Peyer's patch (tissue), 4 donors: ENCODE measurements around the gene PTTG1IP. TPM values are rescaled to one million over a fixed set of nuclear protein-coding genes. Genes with fewer than 3 reads are reported as not detected.
A peak's percentile ranks its signal among the peaks of the same experiment; 100 is the strongest.

Experiments
- DNase-seq, 3 donors: peaks; one replicate each; pipeline ENCODE4 v3.0.0-alpha.2; 2017 to 2019
- H3K27ac ChIP-seq, 4 donors: fragments of 200-600 bp; sonication (generic); one replicate each; pipeline ENCODE4 v1.5.1; 2016 to 2019
- H3K27me3 ChIP-seq, 2 donors: fragments of 200-600 bp; sonication (generic); one replicate each; pipeline ENCODE4 v1.5.1; 2019
- H3K36me3 ChIP-seq, 3 donors: fragments of 200-600 bp; sonication (generic); one replicate each; pipeline ENCODE4 v1.5.1; 2016 to 2019
- H3K4me1 ChIP-seq, 4 donors: fragments of 200-600 bp; sonication (generic); one replicate each; pipeline ENCODE4 v1.5.1; 2016 to 2019
- H3K4me3 ChIP-seq, 4 donors: fragments of 200-600 bp; sonication (generic); 1 replicate in 3 of 4; 2 replicates in 1 of 4; pipeline ENCODE4 v1.5.1; 2016 to 2019; ENCODE audit warnings: mild to moderate bottlenecking in 1 of 4
- H3K9me3 ChIP-seq, 4 donors: fragments of 200-600 bp; sonication (generic); one replicate each; pipeline ENCODE4 v1.5.1; 2016 to 2019; ENCODE audit warnings: mild to moderate bottlenecking in 1 of 4
- CTCF ChIP-seq, 6 experiments: fragments of 450-650 bp in 4 of 6; fragments of 200-600 bp in 2 of 6; sonication (generic) in 1 of 6; IDR thresholded peaks; one replicate each; pipeline ENCODE4 v1.5.1; 2017 to 2019; ENCODE audit warnings: antibody characterized with exemption in 6 of 6, mild to moderate bottlenecking in 3 of 6, moderate library complexity in 1 of 6
- POLR2A ChIP-seq, 2 donors: fragments of 450-650 bp; IDR thresholded peaks; one replicate each; pipeline ENCODE4 v1.5.1; 2017; ENCODE audit warnings: antibody characterized with exemption in 2 of 2, mild to moderate bottlenecking in 2 of 2, moderate library complexity in 2 of 2
- total RNA-seq, 4 donors: library from RNA; depleted of rRNA; stranded (reverse); fragments of >200 nt; gene quantifications; one replicate each; pipeline ENCODE4 v1.1.0, GENCODE V29; 2016

PTTG1IP gene
- total RNA-seq, 4 donors from 2014 or later = 69.3 to 495 (median 390) TPM

GRCh38 chr21:44870748-44871495 is 2.6 kb downstream of the PTTG1IP start:
- TF ChIP-seq POLR2A (IDR thresholded peaks at IDR 0.05) (no peak), CTCF (IDR thresholded peaks at IDR 0.05) (no peak)
- Histone ChIP-seq H3K27me3 (no peaks in the 10 kb centered on the region), H3K9me3 (no peaks in the 10 kb centered on the region), H3K27ac (peak overlapping the region; percentile 20 to 96 (median 90)), H3K4me1 (peaks cover 4 to 67% (median 20%) of the 10 kb centered on the region in 4 donors), H3K4me3 (peak overlapping the region in 2 of 4 donors; percentile 86 to 98), H3K36me3 (no peaks in the 10 kb centered on the region)
- peak in 2 of 3 donors; percentile 54 to 58 for DNase-seq

- Histone ChIP-seq H3K27ac (peak overlapping the region; percentile 39 to 96 (median 74)), H3K4me3 (peak overlapping the region in 1 of 4 donors; percentile 86), H3K9me3 (no peaks in the 10 kb centered on the region), H3K36me3 (peaks cover 0 to 6% (median 0%) of the 10 kb centered on the region in 3 donors), H3K4me1 (peaks cover 4 to 67% (median 28%) of the 10 kb centered on the region in 4 donors), H3K27me3 (no peaks in the 10 kb centered on the region)
- TF ChIP-seq CTCF (IDR thresholded peaks at IDR 0.05) = no peak
- no peak for TF ChIP-seq POLR2A (IDR thresholded peaks at IDR 0.05)
- peak in 2 of 3 donors; percentile 49 to 70 for DNase-seq
Observed at GRCh38 chr21:44869781-44870747, 3.4 kb downstream of the PTTG1IP start.

- Histone ChIP-seq H3K9me3 (no peaks in the 10 kb centered on the region), H3K27ac (peak overlapping the region in 2 of 4 donors; percentile 1 to 92), H3K4me1 (peaks cover 4 to 57% (median 28%) of the 10 kb centered on the region in 4 donors), H3K4me3 (no peak overlapping the region), H3K27me3 (no peaks in the 10 kb centered on the region), H3K36me3 (peaks cover 0 to 19% (median 0%) of the 10 kb centered on the region in 3 donors)
- peak in 2 of 3 donors; percentile 37 to 54 for DNase-seq
- no peak for TF ChIP-seq CTCF (IDR thresholded peaks at IDR 0.05)
- TF ChIP-seq POLR2A (IDR thresholded peaks at IDR 0.05) = no peak
Observed at GRCh38 chr21:44868707-44869106, 4.8 kb downstream of the PTTG1IP start.

- peak in 2 of 3 donors; percentile 15 to 49 for DNase-seq
- H3K9me3 ChIP-seq = no peaks in the 10 kb centered on the region
- TF ChIP-seq CTCF (IDR thresholded peaks at IDR 0.05) (no peak), POLR2A (IDR thresholded peaks at IDR 0.05) (no peak)
- H3K4me1 ChIP-seq = peaks cover 4 to 57% (median 28%) of the 10 kb centered on the region in 4 donors
- peaks cover 0 to 23% (median 0%) of the 10 kb centered on the region in 3 donors for H3K36me3 ChIP-seq
- H3K27ac ChIP-seq = peak overlapping the region in 3 of 4 donors; percentile 1 to 92 (median 31)
- no peak overlapping the region for H3K4me3 ChIP-seq
- H3K27me3 ChIP-seq = no peaks in the 10 kb centered on the region
Observed at GRCh38 chr21:44867999-44868700, 5.3 kb downstream of the PTTG1IP start.

GRCh38 chr21:44867464-44867863 is 6.0 kb downstream of the PTTG1IP start:
- peak in 1 of 3 donors; percentile 37 for DNase-seq
- H3K27me3 ChIP-seq = no peaks in the 10 kb centered on the region
- TF ChIP-seq CTCF (IDR thresholded peaks at IDR 0.05) (no peak), POLR2A (IDR thresholded peaks at IDR 0.05) (no peak)
- H3K4me1 ChIP-seq = peaks cover 4 to 56% (median 27%) of the 10 kb centered on the region in 4 donors
- H3K36me3 ChIP-seq = peaks cover 0 to 27% (median 0%) of the 10 kb centered on the region in 3 donors
- no peaks in the 10 kb centered on the region for H3K9me3 ChIP-seq
- H3K4me3 ChIP-seq = no peak overlapping the region
- H3K27ac ChIP-seq = no peak overlapping the region
